Suprapubic skin (tissue), 4 donors: ENCODE results near the gene TPPP2.

ENCODE experiments used
- CTCF ChIP-seq, 2 donors: fragments of 200-600 bp in 1 of 2; fragments of 450-650 bp in 1 of 2; sonication (generic) in 1 of 2; IDR thresholded peaks; one replicate each; pipeline ENCODE4 v1.5.1; 2016 to 2019; ENCODE audit warnings: antibody characterized with exemption in 2 of 2, mild to moderate bottlenecking in 1 of 2, moderate library complexity in 1 of 2
- POLR2A ChIP-seq, 2 donors: fragments of 450-650 bp; IDR thresholded peaks; one replicate each; pipeline ENCODE4 v1.6.1; 2017; ENCODE audit warnings: antibody characterized with exemption in 2 of 2, mild to moderate bottlenecking in 2 of 2, moderate library complexity in 2 of 2
- POLR2AphosphoS5 ChIP-seq, 3 donors: sonication (generic); formaldehyde crosslinking; IDR thresholded peaks; one replicate each; pipeline ENCODE4 v1.6.1; 2017; ENCODE audit warnings: antibody characterized with exemption in 3 of 3

GRCh38 chr14:21030531-21030930 lies 514 bp downstream of the TPPP2 start:
- no peak for TF ChIP-seq CTCF (IDR thresholded peaks at IDR 0.05)
- no peak for TF ChIP-seq POLR2A (IDR thresholded peaks at IDR 0.05)
- TF ChIP-seq POLR2AphosphoS5 (IDR thresholded peaks at IDR 0.05), result no peak
